Choroid plexus epithelial cell (primary cell): ENCODE data around the gene DNAJB12.
A peak's percentile ranks its signal among the peaks of the same experiment; 100 is the strongest.
"Not testable (repeated sequence)": the region's sequence is repeated elsewhere in the genome, so short reads cannot be mapped to it uniquely, and the experiment has no call there.

Experiments
- DNase-seq: peaks from one replicate; pipeline ENCODE4 v3.0.0-alpha.2; 2010; ENCODE audit warnings: low read depth
- H3K4me3 ChIP-seq: 2 replicates; pipeline ENCODE4 v1.5.1; 2011; ENCODE audit warnings: low read depth, mild to moderate bottlenecking, control low read depth, low read length, moderate library complexity
- CTCF ChIP-seq: conservative IDR thresholded peaks from 2 replicates; pipeline ENCODE4 v1.5.1; 2011; ENCODE audit warnings: low read depth, mild to moderate bottlenecking, control low read depth, inconsistent platforms, low read length, moderate library complexity

DNAJB12 gene

GRCh38 chr10:72297281-72297804 is 57.4 kb downstream of the DNAJB12 start:
- TF ChIP-seq CTCF, result no peak
- DNase-seq, result peak; percentile 99
- H3K4me3 ChIP-seq, result peak overlapping the region; percentile 55

GRCh38 chr10:72296829-72297280 is 57.9 kb downstream of the DNAJB12 start:
- H3K4me3 ChIP-seq, result peak overlapping the region; percentile 11
- DNase-seq, result not testable (repeated sequence)

- no peak for DNase-seq
- TF ChIP-seq CTCF, result no peak
- no peak overlapping the region for H3K4me3 ChIP-seq
Observed at GRCh38 chr10:72295330-72295910, 59.3 kb downstream of the DNAJB12 start.

GRCh38 chr10:72292223-72292691 is 62.5 kb downstream of the DNAJB12 start:
- H3K4me3 ChIP-seq, result no peak overlapping the region
- no peak for DNase-seq
- TF ChIP-seq CTCF, result no peak

- no peak for DNase-seq
- TF ChIP-seq CTCF, result no peak
- H3K4me3 ChIP-seq, result no peak overlapping the region
Observed at GRCh38 chr10:72291019-72291532, 63.6 kb downstream of the DNAJB12 start.

GRCh38 chr10:72285972-72286521 is 68.7 kb downstream of the DNAJB12 start:
- DNase-seq, result peak; percentile 72
- TF ChIP-seq CTCF, result no peak

GRCh38 chr10:72283131-72283530 is 71.6 kb downstream of the DNAJB12 start:
- H3K4me3 ChIP-seq, result no peak overlapping the region
- no peak for DNase-seq
- no peak for TF ChIP-seq CTCF

More at GRCh38 chr10:72285972-72286521, 68.7 kb downstream of the DNAJB12 start:
- no peak overlapping the region for H3K4me3 ChIP-seq
